Testis (tissue), 3 donors: ENCODE measurements around the gene RBPJ. TPM values are rescaled to one million over a fixed set of nuclear protein-coding genes. Genes with fewer than 3 reads are reported as not detected.

Experiments
- DNase-seq: peaks from one replicate; pipeline ENCODE4 v3.0.0-alpha.2; 2019
- H3K27ac ChIP-seq, 2 donors: fragments of 200-600 bp; sonication (generic); one replicate each; pipeline ENCODE4 v1.5.1; 2019
- H3K27me3 ChIP-seq: fragments of 200-600 bp; sonication (generic); one replicate; pipeline ENCODE4 v1.5.1; 2019
- H3K36me3 ChIP-seq: fragments of 200-600 bp; sonication (generic); one replicate; pipeline ENCODE4 v1.5.1; 2017; ENCODE audit warnings: low read depth; ENCODE audit errors: missing control alignments
- H3K4me1 ChIP-seq: fragments of 200-600 bp; sonication (generic); one replicate; pipeline ENCODE4 v1.5.1; 2019
- H3K4me3 ChIP-seq, 2 donors: fragments of 200-600 bp; sonication (generic); one replicate each; pipeline ENCODE4 v1.5.1; 2017 to 2019
- H3K9me3 ChIP-seq: fragments of 200-600 bp; sonication (generic); one replicate; pipeline ENCODE4 v1.5.1; 2017
- POLR2A ChIP-seq: fragments of 450-650 bp; IDR thresholded peaks from one replicate; pipeline ENCODE4 v1.6.1; 2017; ENCODE audit warnings: antibody characterized with exemption, mild to moderate bottlenecking, moderate library complexity
- WGBS, 2 donors: methylation state at CpG; one replicate each; pipeline ENCODE4 v1.1.5; 2018; 5-methylcytosine and 5-hydroxymethylcytosine counted together
- intact Hi-C: fragments of 100-400 bp; cut with DNase I; formaldehyde crosslinking; loops from one replicate; pipeline ENCODE4 v1.15.1; 2023; ENCODE audit warnings: low total_unique reads
- polyA plus RNA-seq: library from polyadenylated mRNA; stranded (reverse); fragments of 350-450 nt; fragmentation: Illumina TruSeq; extraction: RNeasy Lipid Tissue Mini Kit (QIAGEN cat#74804); gene quantifications from one replicate; pipeline ENCODE4 v1.2.3, GENCODE V29; 2014; ENCODE audit warnings: low read depth, low replicate concordance; ENCODE audit not compliant: insufficient read depth
- total RNA-seq, 2 donors: library from RNA; depleted of rRNA; stranded (reverse); fragments of >200 nt; gene quantifications; one replicate each; pipeline ENCODE4 v1.2.3, GENCODE V29; 2016
- TF ChIP-seq, protein P1 (sequence below), 3 experiments: fragments of 450-650 bp in 2 of 3; fragments of 200-600 bp in 1 of 3; sonication (generic) in 1 of 3; IDR thresholded peaks; one replicate each; pipeline ENCODE4 v1.5.1; 2016 to 2019; ENCODE audit warnings: antibody characterized with exemption in 3 of 3, mild to moderate bottlenecking in 2 of 3, moderate library complexity in 1 of 3

The RBPJ gene
- total and polyA plus RNA-seq, 3 donors from 2014 or later: 57.7 to 75.8 (median 71.6) TPM

DNA sequence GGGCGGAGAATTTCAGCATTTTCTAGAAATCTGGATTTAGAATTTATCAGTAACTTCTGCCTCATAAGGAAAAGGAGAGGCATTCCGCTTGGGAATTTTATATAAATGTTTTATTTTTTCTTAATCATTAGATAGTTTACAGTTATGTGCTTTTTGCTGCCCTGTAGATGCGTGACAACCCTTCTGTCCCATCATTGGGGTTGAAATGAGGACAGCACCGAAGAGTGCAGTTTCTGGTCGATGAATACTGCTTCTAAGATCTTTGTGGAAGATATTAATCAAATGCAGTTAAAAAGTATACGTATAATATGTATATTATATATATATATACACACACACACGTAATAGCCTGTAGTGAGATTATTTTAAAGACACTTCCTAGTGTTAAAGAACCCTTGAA is 1.5 kb downstream of the RBPJ start:
- DNase-seq: no peak
- intact Hi-C loops: no loop called here
- no peaks in the 10 kb centered on the region for H3K36me3 ChIP-seq
- peak overlapping the region; percentile 74 to 78 for H3K4me3 ChIP-seq
- no peaks in the 10 kb centered on the region for H3K27me3 ChIP-seq
- peaks cover 10% of the 10 kb centered on the region for H3K4me1 ChIP-seq
- H3K27ac ChIP-seq: peak overlapping the region; percentile 72 to 97
- WGBS, 2 donors: 33 to 36% methylated on average over 7 of the region's 7 CpGs
- TF ChIP-seq, protein P1, sequence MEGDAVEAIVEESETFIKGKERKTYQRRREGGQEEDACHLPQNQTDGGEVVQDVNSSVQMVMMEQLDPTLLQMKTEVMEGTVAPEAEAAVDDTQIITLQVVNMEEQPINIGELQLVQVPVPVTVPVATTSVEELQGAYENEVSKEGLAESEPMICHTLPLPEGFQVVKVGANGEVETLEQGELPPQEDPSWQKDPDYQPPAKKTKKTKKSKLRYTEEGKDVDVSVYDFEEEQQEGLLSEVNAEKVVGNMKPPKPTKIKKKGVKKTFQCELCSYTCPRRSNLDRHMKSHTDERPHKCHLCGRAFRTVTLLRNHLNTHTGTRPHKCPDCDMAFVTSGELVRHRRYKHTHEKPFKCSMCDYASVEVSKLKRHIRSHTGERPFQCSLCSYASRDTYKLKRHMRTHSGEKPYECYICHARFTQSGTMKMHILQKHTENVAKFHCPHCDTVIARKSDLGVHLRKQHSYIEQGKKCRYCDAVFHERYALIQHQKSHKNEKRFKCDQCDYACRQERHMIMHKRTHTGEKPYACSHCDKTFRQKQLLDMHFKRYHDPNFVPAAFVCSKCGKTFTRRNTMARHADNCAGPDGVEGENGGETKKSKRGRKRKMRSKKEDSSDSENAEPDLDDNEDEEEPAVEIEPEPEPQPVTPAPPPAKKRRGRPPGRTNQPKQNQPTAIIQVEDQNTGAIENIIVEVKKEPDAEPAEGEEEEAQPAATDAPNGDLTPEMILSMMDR (IDR thresholded peaks at IDR 0.05): no peak
- no peak for TF ChIP-seq POLR2A
- H3K9me3 ChIP-seq: no peaks in the 10 kb centered on the region

DNA sequence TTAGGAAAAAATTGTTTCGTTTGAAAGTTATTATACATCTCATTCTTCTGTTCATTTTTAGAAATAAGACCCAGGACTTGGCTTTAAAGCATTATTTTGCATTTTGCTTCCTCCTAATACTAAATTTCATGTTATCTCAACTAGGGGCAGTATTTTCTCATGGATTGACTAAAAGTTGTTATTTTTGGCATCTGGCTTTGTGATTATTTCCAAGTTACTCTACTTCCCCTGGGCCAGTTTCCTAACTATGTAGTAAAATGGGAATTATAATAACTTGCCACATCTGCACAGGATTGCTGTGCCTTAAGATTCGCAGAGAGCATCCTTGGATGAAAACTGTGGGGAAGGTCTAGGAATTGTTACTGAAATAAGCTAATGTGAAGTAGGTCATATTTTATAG is 3.0 kb downstream of the RBPJ start:
- Histone ChIP-seq H3K27me3 (no peaks in the 10 kb centered on the region), H3K27ac (no peak overlapping the region), H3K9me3 (no peaks in the 10 kb centered on the region), H3K36me3 (no peaks in the 10 kb centered on the region), H3K4me3 (no peak overlapping the region), H3K4me1 (peaks cover 10% of the 10 kb centered on the region)
- TF ChIP-seq, protein P1 (IDR thresholded peaks at IDR 0.05): no peak
- TF ChIP-seq POLR2A: no peak
- 26 to 38% methylated on average over 2 of the region's 2 CpGs for WGBS, 2 donors
- intact Hi-C loops: no loop called here
- DNase-seq: no peak

DNA sequence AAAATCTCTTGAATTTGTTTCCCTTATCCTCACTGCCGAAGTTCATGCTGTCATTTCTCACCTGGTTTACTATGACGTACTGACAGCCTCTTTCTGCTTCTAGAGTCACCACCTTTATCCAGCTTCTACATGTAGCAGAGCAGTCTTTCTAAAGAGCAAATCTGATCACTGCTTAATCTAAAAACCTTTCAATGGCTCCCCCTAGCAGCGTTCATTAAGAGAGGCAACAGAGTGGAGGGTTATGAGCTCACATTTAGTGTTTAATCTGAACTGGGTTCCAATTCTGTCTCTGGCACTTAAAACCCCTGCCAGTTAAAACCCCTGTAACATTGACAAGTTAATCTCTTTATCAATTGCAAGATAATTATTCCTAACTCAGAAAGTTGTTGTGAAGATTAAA is 4.4 kb downstream of the RBPJ start:
- H3K4me1 ChIP-seq: peaks cover 10% of the 10 kb centered on the region
- intact Hi-C loops: no loop called here
- 63 to 64% methylated on average over 3 of the region's 3 CpGs for WGBS, 2 donors

DNA sequence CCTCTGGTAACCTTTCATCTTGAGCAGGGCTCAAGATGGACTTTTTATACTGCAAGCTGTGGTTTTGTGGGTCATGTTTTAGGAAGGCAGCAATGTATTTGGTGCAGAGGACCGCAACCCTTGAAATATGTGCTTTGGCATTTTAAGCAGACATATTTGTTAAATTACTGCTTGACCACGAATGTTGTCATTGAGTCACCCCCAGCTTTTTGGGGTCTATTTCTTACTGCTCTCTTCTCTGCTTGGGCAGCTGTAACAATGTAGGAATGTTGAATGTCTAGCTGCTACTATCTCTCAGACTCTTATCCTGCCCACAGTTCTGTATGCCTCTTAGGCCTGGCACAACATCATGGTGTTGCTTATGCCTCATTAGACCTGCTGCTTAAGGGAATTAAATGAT is 6.0 kb downstream of the RBPJ start:
- DNase-seq: no peak
- Histone ChIP-seq H3K27ac (no peak overlapping the region), H3K36me3 (no peaks in the 10 kb centered on the region), H3K27me3 (no peaks in the 10 kb centered on the region), H3K4me1 (peaks cover 10% of the 10 kb centered on the region), H3K9me3 (no peaks in the 10 kb centered on the region), H3K4me3 (no peak overlapping the region)
- WGBS, 2 donors: 69 to 79% methylated on average over 2 of the region's 2 CpGs
- intact Hi-C loops: no loop called here
- no peak for TF ChIP-seq POLR2A

More for the DNA sequence above, 4.4 kb downstream of the RBPJ start:
- no peak for DNase-seq
- Histone ChIP-seq H3K27ac (no peak overlapping the region), H3K27me3 (no peaks in the 10 kb centered on the region), H3K36me3 (no peaks in the 10 kb centered on the region), H3K4me3 (no peak overlapping the region), H3K9me3 (no peaks in the 10 kb centered on the region)
- no peak for TF ChIP-seq POLR2A
- TF ChIP-seq, protein P1 (IDR thresholded peaks at IDR 0.05): peak in 1 of 3 experiments; percentile 10

DNA sequence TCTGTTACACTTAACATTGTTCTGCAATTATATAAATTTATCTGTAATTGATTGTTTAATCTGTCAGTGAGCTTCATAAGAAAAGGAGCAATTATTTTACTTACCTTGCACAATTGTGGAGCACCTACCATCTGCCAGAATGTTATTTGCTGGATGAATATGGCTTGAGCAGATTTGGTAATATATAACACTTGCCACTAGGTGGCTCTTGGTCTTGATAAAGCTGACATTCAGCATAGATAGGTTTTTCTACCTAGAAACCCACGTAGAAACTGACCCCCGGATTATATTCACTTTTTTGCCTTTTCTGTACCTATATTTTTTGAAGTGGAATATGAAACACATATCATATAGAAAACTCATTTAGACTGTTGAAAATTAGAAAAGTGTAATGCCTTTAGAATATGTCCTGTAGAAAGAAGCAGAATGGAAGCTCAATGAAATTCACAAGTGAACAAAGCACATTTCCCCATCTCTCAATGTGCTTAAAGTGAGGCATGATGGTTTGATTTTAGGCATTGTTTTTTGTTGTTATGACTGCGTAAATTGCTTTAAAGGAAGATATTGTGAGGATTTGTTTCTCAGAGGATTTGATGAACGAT is 9.5 kb downstream of the RBPJ start:
- Histone ChIP-seq H3K4me3 (no peak overlapping the region), H3K27ac (no peak overlapping the region), H3K36me3 (no peaks in the 10 kb centered on the region), H3K27me3 (no peaks in the 10 kb centered on the region), H3K9me3 (no peaks in the 10 kb centered on the region), H3K4me1 (no peaks in the 10 kb centered on the region)
- intact Hi-C loops: no loop called here
- 50 to 53% methylated on average over 4 of the region's 4 CpGs for WGBS, 2 donors
- DNase-seq: no peak
- TF ChIP-seq, protein P1 (IDR thresholded peaks at IDR 0.05): peak; percentile 32 to 67 (median 56)
- TF ChIP-seq POLR2A: no peak
